Measurements from ENCODE around the gene SPANXC.

Gene SPANXC

GRCh38 chrX:141214196-141214595 is 28.1 kb downstream of the SPANXC start:
- H3K36me3 ChIP-seq (ENCODE audit: control insufficient read depth, insufficient read depth, low read length): no peaks in the 10 kb centered on the region
- no peak overlapping the region for H3K4me3 ChIP-seq (replicated peaks; ENCODE audit: low read depth, low read length)
- no peak for TF ChIP-seq CTCF (IDR thresholded peaks at IDR 0.05; ENCODE audit: insufficient read depth, low read length, poor library complexity, severe bottlenecking)
- H3K27me3 ChIP-seq (replicated peaks; ENCODE audit: control insufficient read depth, insufficient read depth, low read length): no peaks in the 10 kb centered on the region
- no peak for DNase-seq (ENCODE audit: extremely low read depth, insufficient read length)

GRCh38 chrX:141201962-141202361 is 40.4 kb downstream of the SPANXC start:
- Histone ChIP-seq H3K27me3 (replicated peaks; ENCODE audit: control insufficient read depth, insufficient read depth, low read length) (no peaks in the 10 kb centered on the region), H3K4me3 (replicated peaks; ENCODE audit: low read depth, low read length) (no peak overlapping the region), H3K36me3 (ENCODE audit: control insufficient read depth, insufficient read depth, low read length) (no peaks in the 10 kb centered on the region)
- TF ChIP-seq CTCF (IDR thresholded peaks at IDR 0.05; ENCODE audit: insufficient read depth, low read length, poor library complexity, severe bottlenecking): no peak
- no peak for DNase-seq (ENCODE audit: extremely low read depth, insufficient read length)

All from GM06990 (cell line).